Activated T-cell treated with anti-CD3 and anti-CD28 coated beads, Interleukin-2, amount 50 U/mL, for 1 hour (primary cell): ENCODE data around the gene CCL15.
"Not testable (repeated sequence)": the region's sequence is repeated elsewhere in the genome, so short reads cannot be mapped to it uniquely, and the experiment has no call there.

Experiments
- DNase-seq: peaks from one replicate; pipeline ENCODE4 v3.0.0-alpha.2; 2020

Gene CCL15

DNA sequence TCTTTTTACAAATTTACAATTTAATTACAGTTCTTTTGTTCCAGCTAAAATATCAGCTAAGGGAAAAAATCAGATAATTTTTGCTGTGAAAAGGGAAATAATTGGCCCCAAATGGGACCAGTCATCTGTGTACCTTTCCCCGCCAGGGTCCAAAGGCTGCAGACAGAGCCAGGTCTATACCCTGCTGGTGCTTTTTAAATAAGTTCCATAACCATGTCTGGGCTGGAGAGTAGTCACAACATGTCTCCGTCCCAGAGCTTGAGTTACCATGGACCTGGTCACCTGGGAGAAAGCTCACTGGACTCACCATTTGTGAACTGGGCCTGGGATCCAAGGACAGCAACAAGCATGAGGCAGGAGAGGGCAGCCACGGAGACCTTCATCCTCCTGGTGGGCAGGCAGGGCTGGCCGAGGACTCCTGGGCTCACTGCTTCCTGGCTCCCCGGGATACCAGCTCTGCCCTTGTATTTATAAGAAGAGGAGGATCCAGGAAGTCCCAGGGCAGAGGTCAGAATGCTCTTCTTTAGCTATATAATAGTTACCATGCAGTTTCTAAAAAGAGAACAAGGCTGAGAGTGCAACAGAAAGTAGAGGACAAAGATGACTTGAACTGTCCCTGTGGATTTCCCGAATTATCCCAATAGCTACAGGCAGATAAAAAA lies at the start of gene CCL15:
Gene CCL15 (minus strand): TSS at position 444 of the 662 bp plus-strand sequence. CDS start 61 bp downstream, at position 383.
- DNase-seq, result no peak

DNA sequence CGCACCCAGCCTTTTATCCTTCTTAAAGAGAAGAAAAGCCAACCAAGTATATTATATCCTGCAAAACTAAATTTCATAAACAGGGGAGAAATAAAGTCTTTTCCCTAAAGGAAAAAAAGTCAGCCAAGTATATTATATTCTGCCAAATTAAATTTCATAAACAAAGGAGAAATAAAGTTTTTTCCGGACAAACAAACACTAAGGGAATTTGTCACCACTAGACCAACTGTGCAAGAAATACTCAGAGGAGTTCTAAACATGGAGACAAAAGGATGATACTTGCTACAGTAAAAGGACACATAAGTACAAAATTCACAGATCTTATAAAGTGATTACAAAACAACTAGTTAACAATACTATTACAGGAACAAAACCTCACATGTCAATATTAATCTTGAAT lies 48.3 kb upstream of the CCL15 start:
- DNase-seq, result no peak

DNA sequence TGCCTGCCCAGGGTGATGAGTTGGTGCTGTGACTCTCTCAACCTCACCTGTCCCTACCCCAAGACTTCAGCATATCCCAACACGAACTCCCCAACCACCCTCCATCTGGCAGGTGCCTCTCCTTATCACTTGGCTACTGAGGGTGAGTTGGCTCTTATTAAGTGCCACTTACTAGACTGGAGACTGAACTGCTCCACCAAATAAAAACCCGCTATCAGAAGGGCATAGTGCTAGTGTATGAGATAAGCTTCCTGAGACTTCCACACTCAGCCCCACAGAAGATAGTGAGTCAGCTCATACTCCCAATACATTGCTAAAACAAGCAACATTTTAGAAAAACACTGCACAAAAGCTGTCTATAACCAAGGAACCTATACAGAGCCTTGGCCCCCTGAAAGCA lies 46.7 kb upstream of the CCL15 start:
- DNase-seq, result no peak

GRCh38 chr17:36036235-36036634 lies 34.9 kb upstream of the CCL15 start:
- DNase-seq, result no peak

GRCh38 chr17:36034127-36034526 lies 32.8 kb upstream of the CCL15 start:
- no peak for DNase-seq

DNA sequence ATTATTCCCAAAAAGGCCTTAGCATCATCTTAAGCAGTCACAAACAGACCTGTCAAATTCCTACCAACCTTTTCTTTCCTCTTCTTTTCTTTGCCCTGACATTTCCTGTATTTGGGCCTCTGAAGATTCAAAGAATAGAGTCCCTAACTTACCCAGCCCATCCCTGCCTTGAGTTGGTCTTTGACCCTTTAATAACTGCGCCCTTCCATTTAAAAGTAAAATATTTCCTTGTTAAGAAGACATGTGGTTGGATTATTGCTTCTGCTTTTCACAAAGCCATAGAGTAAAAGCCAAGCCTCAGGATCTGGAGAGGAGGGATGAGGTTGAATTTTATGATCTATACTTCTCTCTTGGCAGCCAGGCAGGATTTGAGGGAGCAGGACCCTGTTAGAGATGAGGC lies 29.6 kb upstream of the CCL15 start:
- DNase-seq, result no peak

DNA sequence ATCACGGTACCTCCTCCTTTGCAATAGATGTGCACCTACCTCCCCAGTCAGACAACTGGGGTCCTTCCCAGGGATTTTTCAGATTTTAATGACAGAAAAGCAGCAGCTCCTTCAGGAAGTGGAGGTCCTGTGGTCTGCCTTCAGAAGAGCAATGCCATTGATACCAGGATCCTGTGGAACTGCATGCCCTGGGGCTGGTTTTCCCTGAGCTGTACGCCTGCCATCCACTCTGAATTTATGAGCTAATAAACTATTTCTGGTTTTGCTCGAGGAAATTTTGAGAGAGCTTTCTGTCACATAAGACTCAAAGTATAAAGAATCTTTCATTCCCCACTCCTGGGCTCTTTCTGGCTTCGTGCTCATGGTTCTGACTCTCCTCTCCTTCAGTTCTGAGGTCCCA lies 26.4 kb upstream of the CCL15 start:
- DNase-seq, result no peak

DNA sequence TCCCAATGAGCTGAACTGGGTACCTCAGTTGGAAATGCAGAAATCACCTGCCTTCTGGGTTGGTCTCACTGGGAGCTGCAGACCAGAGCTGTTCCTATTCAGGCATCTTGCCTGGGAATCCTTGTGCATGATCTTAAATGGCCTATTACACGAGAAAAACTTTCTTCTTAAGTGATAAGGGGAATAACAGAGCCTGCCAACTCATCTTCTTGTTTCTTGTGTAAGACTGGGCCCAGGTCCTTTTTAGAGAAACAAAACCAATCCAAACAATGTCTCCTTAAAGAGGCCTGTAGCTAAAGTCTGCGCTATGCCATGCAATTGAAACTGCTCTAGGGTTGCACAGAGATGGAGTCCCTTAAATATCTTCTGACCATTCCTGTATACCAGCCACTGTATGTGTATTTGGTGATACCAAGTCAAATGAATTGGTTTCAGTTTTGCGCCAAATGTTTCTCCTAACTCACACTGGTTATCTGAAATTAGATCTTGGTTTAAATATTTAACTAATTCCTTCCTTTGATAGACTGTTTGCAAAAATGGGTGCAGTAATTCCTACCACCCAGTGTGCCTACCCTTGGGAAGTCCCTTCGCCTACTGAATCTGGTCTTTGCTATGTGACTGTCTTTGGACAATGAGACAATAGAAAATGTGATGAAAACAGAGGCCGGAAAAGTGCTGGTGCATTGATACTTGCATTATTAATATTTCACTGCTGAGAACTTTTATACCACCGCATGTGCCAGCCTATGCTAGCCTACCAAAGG lies 22.9 kb upstream of the CCL15 start:
- DNase-seq, result no peak

DNA sequence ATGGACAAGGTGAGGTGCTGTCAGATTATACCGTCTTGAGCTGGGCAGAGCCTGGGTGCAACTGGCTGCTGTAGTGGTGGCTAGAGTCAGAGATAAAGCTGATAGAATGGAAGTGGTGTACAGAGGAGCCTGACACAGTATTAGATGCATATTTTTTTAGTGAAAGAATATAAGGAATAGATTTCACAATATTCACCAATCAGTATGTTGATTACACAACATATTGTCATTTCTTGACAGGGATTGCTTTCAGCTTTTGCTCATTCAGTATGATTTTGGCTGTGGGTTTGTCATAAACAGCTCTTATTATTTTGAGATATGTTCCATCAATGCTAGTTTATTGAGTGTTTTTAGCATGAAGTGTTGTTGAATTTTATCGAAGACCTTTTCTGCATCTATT lies 18.1 kb upstream of the CCL15 start:
- no peak for DNase-seq

DNA sequence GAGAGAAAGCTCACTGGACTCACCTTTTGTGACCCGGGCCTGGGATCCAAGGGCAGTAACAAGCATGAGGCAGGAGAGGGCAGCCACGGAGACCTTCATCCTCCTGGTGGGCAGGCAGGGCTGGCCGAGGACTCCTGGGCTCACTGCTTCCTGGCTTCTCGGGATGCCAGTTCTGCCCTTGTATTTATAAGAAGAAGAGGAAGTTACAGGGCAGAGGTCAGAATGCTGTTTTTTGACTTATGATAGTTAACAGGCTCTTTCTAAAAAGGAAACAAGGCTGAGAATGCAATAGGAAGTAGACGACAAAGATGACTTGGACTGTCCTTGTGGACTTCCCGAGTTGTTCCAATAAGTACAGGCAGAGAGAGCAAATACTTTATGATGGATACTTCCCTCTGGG lies 16.4 kb upstream of the CCL15 start, which contains the start of gene CCL23:
Gene CCL23 (minus strand): TSS at position 174 of the 400 bp plus-strand sequence. CDS start 75 bp downstream, at position 99.
- DNase-seq, result no peak

DNA sequence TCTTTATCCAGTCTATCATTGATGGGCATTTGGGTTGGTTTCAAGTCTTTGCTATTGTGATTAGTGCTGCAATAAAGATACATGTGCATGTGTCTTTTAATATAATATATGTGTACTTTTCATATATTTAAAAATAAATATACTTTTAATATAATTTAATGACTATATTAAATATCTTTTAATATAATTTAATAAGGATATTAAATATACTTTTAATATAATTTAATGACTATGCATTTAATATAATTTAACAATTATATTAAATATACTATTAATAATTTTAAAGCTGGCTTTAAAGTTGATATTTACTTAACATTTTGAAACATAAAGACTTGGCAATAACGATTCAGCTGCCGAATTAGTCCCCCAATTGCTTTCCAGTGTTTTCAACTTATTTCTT lies 15.2 kb upstream of the CCL15 start:
- DNase-seq, result no peak

GRCh38 chr17:36015895-36016294 lies 14.5 kb upstream of the CCL15 start:
- DNase-seq, result not testable (repeated sequence)

DNA sequence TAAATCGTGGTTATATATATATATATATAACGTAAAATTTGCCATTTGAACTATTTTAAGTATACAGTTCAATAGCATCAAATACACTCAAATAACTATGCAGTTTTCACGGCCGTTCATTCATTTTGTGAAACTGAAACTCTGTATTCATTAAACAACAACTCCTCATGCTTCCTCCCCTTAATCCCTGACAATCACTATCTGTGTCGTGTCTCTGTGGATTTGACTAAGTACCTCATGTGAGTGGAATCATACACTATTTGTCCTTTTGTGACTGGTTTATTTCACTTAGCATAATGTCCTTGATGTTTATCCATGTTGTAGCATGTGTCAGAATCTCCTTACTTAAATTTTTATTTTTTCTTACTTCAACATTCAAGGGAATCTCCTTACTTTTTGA lies 13.6 kb upstream of the CCL15 start:
- no peak for DNase-seq

- no peak for DNase-seq
Measured at GRCh38 chr17:36011201-36011600, 9.8 kb upstream of the CCL15 start.

- DNase-seq, result no peak
Measured at GRCh38 chr17:36008998-36009665, 7.8 kb upstream of the CCL15 start.

- DNase-seq, result no peak
Measured at GRCh38 chr17:36004594-36005108, 3.3 kb upstream of the CCL15 start.

DNA sequence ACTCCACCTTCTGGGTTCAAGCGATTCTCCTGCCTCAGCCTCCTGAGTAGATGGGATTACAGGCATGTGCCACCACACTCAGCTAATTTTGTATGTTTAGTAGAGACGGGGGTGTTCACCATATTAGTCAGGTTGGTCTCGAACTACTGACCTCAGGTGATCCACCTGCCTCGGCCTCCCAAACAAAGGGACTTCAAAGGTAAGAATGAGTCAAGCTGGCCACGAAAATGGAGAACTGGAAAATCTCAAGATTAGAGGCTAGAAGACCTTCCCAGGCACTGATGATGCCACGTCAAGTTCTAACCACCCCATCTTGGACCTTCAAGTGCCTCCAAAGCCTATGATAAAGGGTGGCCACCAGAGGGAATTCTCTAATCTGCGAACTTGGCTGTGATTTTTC lies 1.3 kb upstream of the CCL15 start:
- DNase-seq, result no peak

DNA sequence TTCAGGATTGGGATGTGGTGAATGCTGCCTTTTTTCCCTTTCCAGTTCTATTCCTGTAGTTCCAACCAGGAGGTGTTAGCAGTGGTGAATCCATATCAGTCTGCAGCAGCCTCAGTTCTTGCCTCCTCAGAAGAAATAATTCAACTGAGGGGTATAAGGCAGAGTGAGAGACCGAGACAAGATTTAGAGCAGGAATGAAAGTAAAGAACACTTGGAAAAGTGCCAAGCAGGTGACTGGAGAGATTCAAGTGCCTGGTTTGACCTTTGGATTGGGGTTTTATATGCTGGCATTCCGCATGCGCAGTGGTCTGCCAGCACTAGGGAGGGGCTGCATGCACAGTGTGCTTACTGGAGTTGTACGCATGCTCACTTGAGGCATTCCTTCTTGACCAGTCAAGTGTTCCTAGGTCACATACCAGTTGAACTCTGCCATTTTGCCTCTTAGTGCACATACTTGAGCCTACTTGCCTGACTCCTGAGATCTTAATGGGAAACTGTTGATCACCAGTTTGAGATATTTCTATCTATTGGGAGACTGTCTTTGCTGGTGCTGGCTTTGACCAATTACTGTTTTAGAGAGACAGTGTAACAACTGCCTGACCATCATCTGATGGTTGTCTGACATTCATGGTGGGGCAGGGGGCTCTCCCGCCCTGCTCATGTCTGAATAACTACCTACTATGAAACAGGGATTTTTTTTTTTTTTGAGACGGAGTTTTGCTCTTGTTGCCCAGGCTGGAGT lies 680 bp upstream of the CCL15 start:
- no peak for DNase-seq

GRCh38 chr17:36000732-36001109 lies 632 bp downstream of the CCL15 start:
- no peak for DNase-seq

DNA sequence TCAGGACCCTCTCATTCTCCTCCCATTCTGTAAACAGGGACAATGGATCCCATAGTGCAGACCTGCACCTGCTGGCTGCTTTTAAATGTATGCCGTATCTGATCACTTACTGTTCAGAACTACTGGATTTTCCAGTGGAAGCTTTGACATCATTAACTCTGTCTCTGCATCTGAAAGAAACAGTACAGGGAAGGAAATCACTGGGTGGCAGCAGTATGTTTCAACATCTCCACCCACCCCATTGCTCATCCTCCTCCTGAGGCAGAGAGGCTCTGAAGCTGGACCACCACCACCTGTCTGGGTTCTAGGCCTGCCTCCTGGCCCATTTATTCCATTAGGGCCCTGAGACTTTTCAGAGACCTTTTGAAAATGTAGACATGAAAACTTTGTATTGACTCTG lies 2.6 kb downstream of the CCL15 start:
- DNase-seq, result no peak

DNA sequence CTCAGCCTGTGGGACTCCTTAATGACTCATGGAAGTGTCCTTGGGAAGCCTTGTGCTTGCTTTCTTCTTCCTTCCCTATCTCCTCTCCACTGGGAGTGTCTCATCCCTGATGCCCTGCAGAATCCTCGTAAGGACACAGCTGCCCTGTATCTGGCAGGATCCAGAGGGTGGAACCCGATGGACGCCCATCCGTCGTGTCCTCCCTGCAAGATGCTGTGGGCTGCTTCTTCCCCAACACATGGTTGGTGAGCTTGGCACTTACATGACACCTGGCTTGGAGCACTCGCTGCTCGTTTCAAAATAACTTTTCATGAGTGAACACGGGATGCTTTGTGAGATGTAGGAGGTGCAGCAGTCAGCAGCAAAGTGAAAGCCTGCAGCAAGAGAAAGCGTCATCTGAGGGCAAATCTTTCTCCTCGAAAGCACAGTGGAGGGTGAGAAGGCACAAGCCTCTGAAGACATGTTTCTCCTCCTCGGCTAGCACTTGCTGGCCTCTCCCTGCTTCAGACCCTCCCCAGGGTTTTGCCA lies 3.3 kb downstream of the CCL15 start:
- no peak for DNase-seq

GRCh38 chr17:35995346-35995745 lies 6.0 kb downstream of the CCL15 start:
- not testable (repeated sequence) for DNase-seq

DNA sequence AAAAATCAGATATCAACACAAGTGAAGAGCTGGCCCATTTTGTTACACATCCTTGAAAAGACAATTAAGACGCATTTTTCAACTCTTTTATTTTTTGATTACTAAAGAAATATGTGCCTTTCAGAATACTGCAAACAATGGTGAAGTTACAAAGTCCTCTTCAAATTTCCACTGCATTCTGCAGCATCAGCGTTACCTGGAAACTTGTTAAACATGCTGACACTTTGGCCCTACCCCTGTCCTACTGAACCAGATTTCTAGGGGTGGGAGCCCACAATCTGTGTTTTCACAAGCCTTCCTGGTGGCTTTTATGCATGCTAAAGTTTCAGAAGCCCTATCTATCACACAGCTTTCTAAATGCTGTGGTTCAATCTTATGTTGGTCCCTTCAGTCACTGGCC lies 10.3 kb downstream of the CCL15 start:
- DNase-seq, result no peak
